Transverse colon (tissue), 4 donors: ENCODE results near the gene EP400.

Source experiments
- CTCF ChIP-seq, 5 experiments: fragments of 200-600 bp in 3 of 5; fragments of 450-650 bp in 2 of 5; sonication (generic) in 3 of 5; IDR thresholded peaks; 1 replicate in 2 of 5; 2 replicates in 3 of 5; pipeline ENCODE4 v1.5.1; 2016 to 2017; ENCODE audit warnings: antibody characterized with exemption in 5 of 5, inconsistent platforms in 3 of 5, mild to moderate bottlenecking in 2 of 5, moderate library complexity in 1 of 5
- EP300 ChIP-seq: sonication (generic); formaldehyde crosslinking; IDR thresholded peaks from one replicate; pipeline ENCODE4 v1.6.1; 2017; ENCODE audit warnings: antibody characterized with exemption, low read depth
- POLR2AphosphoS5 ChIP-seq, 3 donors: sonication (generic); formaldehyde crosslinking; IDR thresholded peaks; one replicate each; pipeline ENCODE4 v1.6.1; 2016; ENCODE audit warnings: antibody characterized with exemption in 3 of 3

GRCh38 chr12:131901431-131902331 lies 48.1 kb upstream of the EP400 start:
- TF ChIP-seq CTCF (IDR thresholded peaks at IDR 0.05) (no peak), POLR2AphosphoS5 (IDR thresholded peaks at IDR 0.05) (no peak), EP300 (no peak)
